ENCODE measurements around the gene COBL.

GRCh38 chr7:51025668-51026067 lies 290.9 kb downstream of the COBL start:
- TF ChIP-seq CTCF (IDR thresholded peaks at IDR 0.05) (no peak), POLR2A (IDR thresholded peaks at IDR 0.05) (no peak)
